Measurements from ENCODE around the gene COX7A1. TPM values are rescaled to one million over a fixed set of nuclear protein-coding genes. Genes with fewer than 3 reads are reported as not detected.

The COX7A1 gene
- total and polyA plus RNA-seq, 2 donors (not counting 1 experiment from before 2014, with no cell fraction given) = 42.5 to 77.9 TPM

DNA sequence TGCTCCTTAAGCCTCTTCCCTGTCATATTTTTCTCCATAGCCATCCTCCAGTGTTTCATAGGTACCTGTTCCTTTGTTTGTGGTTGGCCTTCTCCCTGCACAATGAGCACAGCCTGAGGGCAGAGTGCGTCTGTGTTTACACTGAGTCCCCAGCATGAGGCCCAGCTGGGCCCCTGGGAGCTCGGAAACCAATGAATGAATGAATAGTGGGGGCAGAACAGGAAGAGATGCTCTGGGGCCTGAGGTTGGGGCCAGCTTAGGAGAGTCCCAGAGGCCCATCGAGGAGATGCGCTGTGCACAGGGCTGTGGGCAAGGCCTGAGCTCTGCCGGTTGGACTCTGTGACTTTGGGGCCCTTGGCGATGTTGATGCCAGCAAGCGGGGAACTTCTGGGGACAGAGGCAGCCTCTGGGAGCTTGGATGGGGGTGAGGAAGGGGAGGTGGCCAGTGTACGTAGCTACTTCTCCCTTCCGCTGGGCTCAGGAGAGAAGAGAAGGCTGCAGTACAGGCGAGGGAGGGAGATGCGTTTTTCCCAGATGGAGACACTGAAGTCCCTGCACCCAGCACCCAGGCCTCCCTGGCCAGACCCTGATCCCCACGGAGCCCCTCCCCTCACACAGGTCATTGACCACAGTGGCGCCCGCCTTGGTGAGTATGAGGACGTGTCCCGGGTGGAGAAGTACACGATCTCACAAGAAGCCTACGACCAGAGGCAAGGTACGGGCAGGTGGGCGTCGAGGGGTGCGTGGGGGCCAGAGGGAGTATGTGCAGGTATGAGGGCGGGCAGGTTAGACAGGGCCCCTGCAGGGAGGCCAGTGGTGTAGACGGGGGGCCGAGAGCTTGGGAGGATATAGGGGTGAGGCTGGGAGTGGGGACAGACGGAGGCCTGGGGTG lies 31.9 kb downstream of the COX7A1 start:
- Histone ChIP-seq H3K79me2 (ENCODE audit: control insufficient read depth, insufficient read depth, low read length) (peaks cover 12% of the 10 kb centered on the region), H3K4me2 (ENCODE audit: extremely low read depth, insufficient read depth, low read length) (no peak overlapping the region), H3K27ac (ENCODE audit: insufficient read depth, low read length) (no peak overlapping the region), H3K9ac (ENCODE audit: insufficient read depth, low read length) (no peak overlapping the region), H2AFZ (ENCODE audit: low read length) (no peak overlapping the region), H3K27me3 (ENCODE audit: control insufficient read depth, insufficient read depth, low read length) (no peaks in the 10 kb centered on the region), H3K36me3 (ENCODE audit: control insufficient read depth, insufficient read depth, low read length) (peaks cover 18% of the 10 kb centered on the region), H3K4me1 (ENCODE audit: control insufficient read depth, extremely low read depth, insufficient read depth, low read length) (peaks cover 5% of the 10 kb centered on the region), H3K4me3 (replicated peaks in 1 of 4; ENCODE audit: control extremely low read depth in 1 of 4, insufficient read depth in 1 of 4, low read depth in 3 of 4, low read length in 4 of 4) (no peak overlapping the region), H3K9me3 (ENCODE audit: control insufficient read depth, insufficient read depth, low read depth, low read length) (no peaks in the 10 kb centered on the region), H4K20me1 (ENCODE audit: control insufficient read depth, extremely low read depth, insufficient read depth, low read length) (no peaks in the 10 kb centered on the region)
- no peak for DNase-seq (ENCODE audit: low read depth in 2 of 2)
- TF ChIP-seq, protein P1, sequence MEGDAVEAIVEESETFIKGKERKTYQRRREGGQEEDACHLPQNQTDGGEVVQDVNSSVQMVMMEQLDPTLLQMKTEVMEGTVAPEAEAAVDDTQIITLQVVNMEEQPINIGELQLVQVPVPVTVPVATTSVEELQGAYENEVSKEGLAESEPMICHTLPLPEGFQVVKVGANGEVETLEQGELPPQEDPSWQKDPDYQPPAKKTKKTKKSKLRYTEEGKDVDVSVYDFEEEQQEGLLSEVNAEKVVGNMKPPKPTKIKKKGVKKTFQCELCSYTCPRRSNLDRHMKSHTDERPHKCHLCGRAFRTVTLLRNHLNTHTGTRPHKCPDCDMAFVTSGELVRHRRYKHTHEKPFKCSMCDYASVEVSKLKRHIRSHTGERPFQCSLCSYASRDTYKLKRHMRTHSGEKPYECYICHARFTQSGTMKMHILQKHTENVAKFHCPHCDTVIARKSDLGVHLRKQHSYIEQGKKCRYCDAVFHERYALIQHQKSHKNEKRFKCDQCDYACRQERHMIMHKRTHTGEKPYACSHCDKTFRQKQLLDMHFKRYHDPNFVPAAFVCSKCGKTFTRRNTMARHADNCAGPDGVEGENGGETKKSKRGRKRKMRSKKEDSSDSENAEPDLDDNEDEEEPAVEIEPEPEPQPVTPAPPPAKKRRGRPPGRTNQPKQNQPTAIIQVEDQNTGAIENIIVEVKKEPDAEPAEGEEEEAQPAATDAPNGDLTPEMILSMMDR (conservative IDR thresholded peaks at IDR 0.05 in 1 of 2, IDR thresholded peaks at IDR 0.05 in 1 of 2; ENCODE audit: low read depth in 1 of 2, low read length in 2 of 2) = no peak
- TF ChIP-seq EZH2 (IDR thresholded peaks at IDR 0.05; ENCODE audit: low read length, missing control alignments) = no peak

GRCh38 chr19:36116344-36116637 lies 36.0 kb downstream of the COX7A1 start:
- Histone ChIP-seq H3K79me2 (ENCODE audit: control insufficient read depth, insufficient read depth, low read length) (peaks cover 21% of the 10 kb centered on the region), H3K4me1 (ENCODE audit: control insufficient read depth, extremely low read depth, insufficient read depth, low read length) (peaks cover 10% of the 10 kb centered on the region), H3K27me3 (ENCODE audit: control insufficient read depth, insufficient read depth, low read length) (no peaks in the 10 kb centered on the region), H4K20me1 (ENCODE audit: control insufficient read depth, extremely low read depth, insufficient read depth, low read length) (no peaks in the 10 kb centered on the region), H3K4me3 (replicated peaks in 1 of 4; ENCODE audit: control extremely low read depth in 1 of 4, insufficient read depth in 1 of 4, low read depth in 3 of 4, low read length in 4 of 4) (peak overlapping the region; percentile 63 to 86 (median 67)), H3K9ac (ENCODE audit: insufficient read depth, low read length) (peak overlapping the region; percentile 60), H3K9me3 (ENCODE audit: control insufficient read depth, insufficient read depth, low read depth, low read length) (no peaks in the 10 kb centered on the region), H2AFZ (ENCODE audit: low read length) (no peak overlapping the region), H3K36me3 (ENCODE audit: control insufficient read depth, insufficient read depth, low read length) (peaks cover 19% of the 10 kb centered on the region), H3K27ac (ENCODE audit: insufficient read depth, low read length) (peak overlapping the region; percentile 73), H3K4me2 (ENCODE audit: extremely low read depth, insufficient read depth, low read length) (peak overlapping the region; percentile 95)
- TF ChIP-seq EZH2 (IDR thresholded peaks at IDR 0.05; ENCODE audit: low read length, missing control alignments) = no peak
- TF ChIP-seq, protein P1 (conservative IDR thresholded peaks at IDR 0.05 in 1 of 2, IDR thresholded peaks at IDR 0.05 in 1 of 2; ENCODE audit: low read depth in 1 of 2, low read length in 2 of 2) = no peak
- no peak for DNase-seq (ENCODE audit: low read depth in 2 of 2)

GRCh38 chr19:36115453-36116343 lies 36.5 kb downstream of the COX7A1 start, which contains the start of gene TBCB:
Gene TBCB (plus strand): TSS chr19:36115468. CDS start chr19:36115561, 93 bp downstream.
- H3K9ac ChIP-seq (ENCODE audit: insufficient read depth, low read length) = peak within 1 kb of the TSS; percentile 87
- H3K27me3 ChIP-seq (ENCODE audit: control insufficient read depth, insufficient read depth, low read length) = no peaks in the 10 kb centered on the region
- H4K20me1 ChIP-seq (ENCODE audit: control insufficient read depth, extremely low read depth, insufficient read depth, low read length) = no peaks in the 10 kb centered on the region
- peak within 1 kb of the TSS; percentile 100 for H3K4me2 ChIP-seq (ENCODE audit: extremely low read depth, insufficient read depth, low read length)
- H3K27ac ChIP-seq (ENCODE audit: insufficient read depth, low read length) = peak within 1 kb of the TSS; percentile 96
- H3K36me3 ChIP-seq (ENCODE audit: control insufficient read depth, insufficient read depth, low read length) = peaks cover 18% of the 10 kb centered on the region
- TF ChIP-seq EZH2 (IDR thresholded peaks at IDR 0.05; ENCODE audit: low read length, missing control alignments) = no peak
- TF ChIP-seq, protein P1 (conservative IDR thresholded peaks at IDR 0.05 in 1 of 2, IDR thresholded peaks at IDR 0.05 in 1 of 2; ENCODE audit: low read depth in 1 of 2, low read length in 2 of 2) = no peak
- peaks cover 21% of the 10 kb centered on the region for H3K79me2 ChIP-seq (ENCODE audit: control insufficient read depth, insufficient read depth, low read length)
- DNase-seq (ENCODE audit: low read depth in 2 of 2) = peak in 1 of 2 donors; percentile 27
- H3K4me3 ChIP-seq (replicated peaks in 1 of 4; ENCODE audit: control extremely low read depth in 1 of 4, insufficient read depth in 1 of 4, low read depth in 3 of 4, low read length in 4 of 4) = peak within 1 kb of the TSS; percentile 71 to 90 (median 82)
- peaks cover 10% of the 10 kb centered on the region for H3K4me1 ChIP-seq (ENCODE audit: control insufficient read depth, extremely low read depth, insufficient read depth, low read length)
- peak within 1 kb of the TSS; percentile 89 for H2AFZ ChIP-seq (ENCODE audit: low read length)
- no peaks in the 10 kb centered on the region for H3K9me3 ChIP-seq (ENCODE audit: control insufficient read depth, insufficient read depth, low read depth, low read length)

Data from fibroblast of lung (primary cell).